GM19372 (cell line): Measurements from ENCODE around the gene TTYH3.
A peak's percentile ranks its signal among the peaks of the same experiment; 100 is the strongest.

Source experiments
- ATAC-seq: cut with Tn5 transposase; IDR thresholded peaks from one replicate; pipeline ENCODE4 v1.9.1; 2021; ENCODE audit warnings: mild to moderate bottlenecking, low read depth, moderate library complexity; ENCODE audit not compliant: unreplicated experiment

The TTYH3 gene

DNA sequence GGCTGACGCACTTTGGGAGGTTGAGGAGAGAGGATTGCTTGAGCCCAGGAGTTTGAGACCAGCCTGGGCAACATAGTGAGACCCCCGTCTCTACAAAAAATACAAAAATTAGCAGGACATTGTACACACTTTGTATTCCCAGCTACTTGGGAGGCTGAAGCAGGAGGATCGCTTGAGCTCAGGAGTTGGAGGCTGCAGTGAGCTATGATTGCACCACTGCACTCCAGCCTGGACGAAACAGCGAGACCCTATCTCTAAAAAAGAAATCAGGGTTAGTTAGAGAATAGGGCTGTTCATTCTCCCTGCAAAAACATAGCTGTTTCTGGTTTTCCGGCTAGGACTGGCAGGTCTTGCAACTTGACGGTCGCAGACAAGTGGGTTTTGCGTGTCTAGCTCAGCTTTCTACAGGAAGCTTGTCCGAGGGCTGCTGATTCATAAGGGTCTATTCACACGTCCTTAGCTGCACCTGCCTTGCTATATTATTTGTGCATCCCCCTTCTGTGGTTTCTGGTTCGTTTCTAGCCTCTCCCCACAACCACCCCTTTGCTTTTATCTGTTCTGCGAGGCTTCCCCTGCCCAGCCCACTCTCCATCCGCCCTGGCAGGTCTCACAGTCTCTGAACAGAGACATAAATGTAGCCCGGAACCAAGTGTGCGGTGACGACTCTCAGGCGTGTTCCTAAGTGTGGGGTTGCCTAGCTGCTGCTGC, 66.9 kb downstream of the TTYH3 start:
- peak; percentile 93 for ATAC-seq

GRCh38 chr7:2699289-2699620, 67.5 kb downstream of the TTYH3 start:
- no peak for ATAC-seq

DNA sequence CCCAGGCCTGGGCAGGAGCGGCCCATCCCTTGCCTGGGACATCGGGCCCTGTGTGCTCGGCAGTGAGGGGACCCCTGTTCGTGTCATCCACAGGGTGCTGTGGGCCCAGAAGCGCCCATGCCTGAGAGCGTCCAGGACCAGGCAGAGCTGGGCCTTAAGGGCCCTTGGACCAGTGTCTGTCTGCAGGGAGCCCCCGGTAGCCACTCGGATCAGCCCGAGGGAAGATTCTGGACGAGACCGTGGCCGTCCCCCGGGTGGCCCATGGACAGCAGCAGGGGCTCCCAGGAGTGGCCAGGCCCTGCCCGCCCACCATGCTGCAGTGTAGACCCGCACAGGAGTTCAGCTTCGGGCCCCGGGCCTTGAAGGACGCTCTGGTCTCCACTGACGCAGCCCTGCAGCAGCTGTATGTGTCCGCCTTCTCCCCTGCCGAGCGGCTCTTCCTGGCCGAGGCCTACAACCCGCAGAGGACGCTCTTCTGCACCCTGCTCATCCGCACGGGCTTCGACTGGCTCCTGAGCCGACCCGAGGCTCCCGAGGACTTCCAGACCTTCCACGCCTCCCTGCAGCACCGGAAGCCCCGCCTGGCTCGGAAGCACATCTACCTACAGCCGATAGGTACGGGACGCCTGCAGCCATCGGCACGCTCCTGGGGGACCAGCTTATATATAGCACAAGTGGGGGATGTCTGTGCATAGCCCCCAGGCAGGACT, 68.5 kb downstream of the TTYH3 start:
- ATAC-seq = no peak

DNA sequence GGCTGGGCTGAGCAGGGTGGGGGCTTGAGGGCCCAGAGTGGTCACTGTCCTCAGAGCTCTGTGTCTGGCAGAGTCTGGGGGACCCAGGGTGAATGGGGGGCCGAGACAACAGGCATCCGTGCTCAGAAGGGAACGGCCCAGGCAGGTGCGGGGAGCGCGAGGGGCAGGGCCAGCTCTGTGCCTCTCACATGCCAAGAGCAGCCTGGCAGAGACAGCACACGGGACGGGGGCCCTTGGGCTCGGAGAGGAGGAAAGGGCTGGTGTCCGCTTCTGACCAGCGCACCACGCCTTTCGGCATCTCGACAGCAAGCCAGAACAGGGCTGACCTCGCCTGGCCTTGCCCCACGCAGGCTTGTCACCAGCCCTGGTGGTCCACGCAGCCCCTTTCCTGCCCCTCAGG, 69.6 kb downstream of the TTYH3 start:
- no peak for ATAC-seq

DNA sequence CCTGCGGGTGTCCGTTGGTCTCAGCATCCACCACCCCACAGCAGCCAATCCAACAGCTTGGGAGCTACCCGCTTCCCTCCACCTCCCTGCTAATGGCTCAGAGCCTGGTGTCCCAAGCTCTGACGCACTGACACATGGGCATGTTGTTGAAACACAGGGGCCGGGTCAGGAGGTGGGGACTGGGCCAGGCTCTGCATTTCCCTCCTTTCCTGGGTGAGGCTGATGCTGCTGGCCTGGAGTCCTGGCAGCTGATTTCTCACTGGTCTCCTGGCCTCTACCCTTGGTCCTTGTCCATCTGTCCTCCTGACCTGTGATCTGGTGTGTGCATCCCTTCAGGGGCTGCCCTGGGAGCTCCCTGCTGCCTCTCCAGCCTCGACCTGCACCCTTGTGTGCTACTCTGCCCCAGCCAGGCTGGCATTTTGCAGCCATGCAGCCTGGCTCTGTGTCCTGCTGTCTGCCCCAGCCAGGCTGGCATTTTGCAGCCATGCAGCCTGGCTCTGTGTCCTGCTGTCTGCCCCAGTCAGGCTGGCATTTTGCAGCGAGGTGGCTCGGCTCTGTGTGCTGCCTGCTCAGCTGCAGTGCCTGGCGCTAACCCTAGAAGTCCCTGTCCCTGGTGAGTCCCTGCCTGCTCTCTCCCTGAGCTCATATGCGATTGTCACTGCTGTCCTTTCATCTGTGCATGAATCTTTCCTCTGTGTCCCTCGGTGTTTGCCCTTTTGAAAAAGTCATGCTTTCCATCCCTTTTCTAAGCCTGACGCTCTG, 70.2 kb downstream of the TTYH3 start:
- ATAC-seq = no peak

DNA sequence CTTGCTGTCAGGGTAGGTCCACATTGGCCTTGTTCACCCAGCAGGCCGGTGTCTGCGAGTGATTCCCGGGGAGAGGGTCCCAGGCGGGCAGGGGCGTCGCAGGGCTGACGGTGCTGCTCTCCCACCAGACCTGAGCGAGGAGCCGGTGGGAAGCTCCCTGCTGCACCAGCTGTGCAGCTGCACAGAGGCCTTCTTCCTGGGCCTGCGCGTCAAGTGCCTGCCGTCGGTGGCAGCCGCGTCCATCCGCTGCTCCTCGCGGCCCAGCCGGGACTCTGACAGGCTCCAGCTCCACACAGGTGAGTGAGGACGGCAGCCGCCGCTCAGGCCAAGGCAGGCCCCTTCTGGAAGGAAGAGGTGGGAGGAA, 70.8 kb downstream of the TTYH3 start:
- ATAC-seq = no peak

- ATAC-seq = no peak
Observed at GRCh38 chr7:2705371-2706096, 73.7 kb downstream of the TTYH3 start.

GRCh38 chr7:2706685-2707126, 74.9 kb downstream of the TTYH3 start:
- no peak for ATAC-seq

DNA sequence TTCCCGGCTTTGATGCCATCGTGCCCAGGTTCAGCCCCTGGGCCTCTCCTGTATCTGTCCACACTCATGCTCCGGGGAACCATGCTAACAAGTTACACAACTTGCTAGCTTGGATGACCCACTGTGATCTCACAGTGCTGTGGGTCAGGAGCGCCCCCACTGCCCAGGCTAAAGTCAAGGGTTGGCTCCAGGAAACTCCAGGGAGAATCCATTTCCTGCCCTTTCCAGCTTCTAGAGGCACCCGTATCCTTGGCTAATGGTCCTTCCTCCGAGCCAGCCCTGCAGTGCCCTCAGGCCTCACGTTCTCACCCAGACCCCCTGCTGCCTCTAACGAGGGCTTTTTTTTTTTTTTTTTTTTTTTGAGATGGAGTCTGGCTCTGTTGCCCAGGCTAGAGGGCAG, 75.7 kb downstream of the TTYH3 start:
- ATAC-seq = no peak

- no peak for ATAC-seq
Observed at GRCh38 chr7:2708041-2708440, 76.3 kb downstream of the TTYH3 start.

GRCh38 chr7:2708547-2709310, 76.9 kb downstream of the TTYH3 start:
- ATAC-seq = no peak

GRCh38 chr7:2709553-2710285, 77.9 kb downstream of the TTYH3 start:
- peak; percentile 71 for ATAC-seq

DNA sequence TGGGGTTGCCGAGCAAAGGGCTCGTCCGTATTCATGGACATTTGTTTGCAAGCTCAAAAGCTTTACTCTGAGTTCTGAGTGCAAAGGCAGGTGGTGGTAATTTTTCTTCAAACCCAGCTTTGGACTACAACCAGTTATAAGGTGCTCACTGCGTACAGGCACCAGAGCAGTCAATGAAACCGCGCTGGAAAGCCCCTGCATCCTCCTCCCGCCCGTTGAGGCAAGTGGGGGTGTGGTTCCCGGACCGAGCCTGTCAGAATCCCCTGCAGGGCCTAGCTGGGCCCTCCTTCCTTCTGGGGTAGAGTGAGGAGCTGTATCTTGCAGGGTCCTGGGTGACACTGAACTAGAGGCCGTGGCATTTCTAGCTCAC, 78.5 kb downstream of the TTYH3 start:
- ATAC-seq = peak; percentile 63

- ATAC-seq = no peak
Observed at GRCh38 chr7:2710901-2711551, 79.2 kb downstream of the TTYH3 start.

GRCh38 chr7:2711895-2712675, 80.3 kb downstream of the TTYH3 start:
- no peak for ATAC-seq

GRCh38 chr7:2713370-2713769, 81.6 kb downstream of the TTYH3 start:
- ATAC-seq = no peak

DNA sequence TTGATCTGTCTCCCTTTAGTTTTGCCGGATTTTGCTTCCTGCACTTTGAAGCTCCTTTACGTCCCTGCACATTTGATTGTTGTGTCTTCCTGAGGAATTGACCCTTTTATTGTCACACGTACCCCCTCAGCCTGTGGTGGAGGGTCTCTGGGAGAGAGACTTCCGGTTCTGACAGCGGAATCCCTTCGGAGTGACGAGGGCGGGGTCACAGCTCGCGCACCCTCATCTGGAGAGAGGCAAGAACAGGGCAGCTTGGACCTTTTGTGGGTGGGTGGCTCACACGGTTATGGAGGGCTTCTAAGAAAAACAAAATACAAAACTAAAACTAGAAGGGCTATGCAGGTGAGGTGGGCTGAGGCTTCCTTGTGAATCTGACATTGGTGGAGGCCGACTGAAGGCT, 82.2 kb downstream of the TTYH3 start:
- ATAC-seq = no peak
